H1 (cell line): ENCODE results near the gene UNC79. TPM values are rescaled to one million over a fixed set of nuclear protein-coding genes. Genes with fewer than 3 reads are reported as not detected.

Source experiments
- CTCF ChIA-PET: fragments of 300-600 bp; sonication (Branson Sonifier 250); formaldehyde crosslinking; loops from one replicate; lab custom pipeline; 2021; ENCODE audit not compliant: partially characterized antibody; lab: Charles Lee
- POLR2A ChIA-PET: fragments of 300-600 bp; sonication (Branson Sonifier 250); formaldehyde crosslinking; loops from one replicate; lab custom pipeline; 2021; ENCODE audit warnings: inconsistent platforms; ENCODE audit not compliant: partially characterized antibody; lab: Charles Lee
- DNase-seq, 2 experiments: peaks; one replicate each; pipeline versions ENCODE4 v3.0.0 to v3.0.0-alpha.2; 2010 to 2022; ENCODE audit warnings: low spot score in 2 of 2, low read depth in 1 of 2, mixed read lengths in 1 of 2
- FAIRE-seq: peaks from 2 replicates; lab custom pipeline; 2011; peaks lifted over from hg19 to GRCh38; lab: Jason Lieb, UNC
- H2AFZ ChIP-seq: 2 replicates; pipeline ENCODE4 v1.8.1; 2012; ENCODE audit warnings: low read length, inconsistent platforms
- H2AK5ac ChIP-seq: 2 replicates; pipeline ENCODE4 v1.6.1; 2013; ENCODE audit warnings: low read depth, low read length
- H2BK120ac ChIP-seq: replicated peaks from 2 replicates; pipeline ENCODE3; 2013; ENCODE audit warnings: low read depth, low read length, inconsistent platforms
- H2BK12ac ChIP-seq: 2 replicates; pipeline ENCODE4 v1.6.1; 2013; ENCODE audit warnings: low read depth, low read length
- H2BK15ac ChIP-seq: 2 replicates; pipeline ENCODE4 v1.6.1; 2013; ENCODE audit warnings: low read length
- H2BK20ac ChIP-seq: 2 replicates; pipeline ENCODE4 v1.6.1; 2013; ENCODE audit warnings: low read length
- H2BK5ac ChIP-seq: 2 replicates; pipeline ENCODE4 v1.6.1; 2013; ENCODE audit warnings: low read depth, low read length
- H3K14ac ChIP-seq: 2 replicates; pipeline ENCODE4 v1.6.1; 2013; ENCODE audit warnings: inconsistent platforms; ENCODE audit not compliant: insufficient read length
- H3K18ac ChIP-seq: 2 replicates; pipeline ENCODE4 v1.6.1; 2013; ENCODE audit warnings: low read length; ENCODE audit errors: extremely low read depth
- H3K23ac ChIP-seq: 2 replicates; pipeline ENCODE4 v1.6.1; 2013; ENCODE audit warnings: inconsistent platforms; ENCODE audit not compliant: insufficient read length
- H3K23me2 ChIP-seq: 2 replicates; pipeline ENCODE4 v1.6.1; 2013; ENCODE audit warnings: low read depth, low read length
- H3K27ac ChIP-seq: 2 replicates; pipeline ENCODE4 v1.6.1; 2011; ENCODE audit warnings: low read depth, low read length, inconsistent platforms
- H3K27me3 ChIP-seq, 4 experiments: replicated peaks in 1 of 4; 1 replicate in 1 of 4; 2 replicates in 3 of 4; pipeline versions ENCODE4 v1.6.1 to v1.8.1; 2011 to 2013; ENCODE audit warnings: low read length in 3 of 4, mild to moderate bottlenecking in 3 of 4, inconsistent platforms in 2 of 4, mixed read lengths in 2 of 4, moderate library complexity in 1 of 4; ENCODE audit not compliant: control insufficient read depth in 3 of 4, insufficient read depth in 3 of 4; ENCODE audit errors: extremely low read depth in 1 of 4
- H3K36me3 ChIP-seq, 4 experiments: 2 replicates each; pipeline versions ENCODE4 v1.6.1 to v1.8.1; 2011 to 2013; ENCODE audit warnings: mild to moderate bottlenecking in 4 of 4, low read length in 3 of 4, moderate library complexity in 2 of 4, control low read depth in 1 of 4, inconsistent platforms in 1 of 4; ENCODE audit not compliant: insufficient read depth in 4 of 4, control insufficient read depth in 2 of 4
- H3K4ac ChIP-seq: replicated peaks from 2 replicates; pipeline ENCODE3; 2013; ENCODE audit warnings: low read length, low read depth, mixed read lengths, inconsistent platforms; ENCODE audit not compliant: insufficient read length
- H3K4me1 ChIP-seq, 4 experiments: replicated peaks in 1 of 4; 1 replicate in 1 of 4; 2 replicates in 3 of 4; pipeline versions ENCODE4 v1.6.1 to v1.8.1; 2011 to 2013; ENCODE audit warnings: low read length in 3 of 4, inconsistent platforms in 2 of 4, mixed read lengths in 1 of 4; ENCODE audit not compliant: insufficient read depth in 4 of 4, control insufficient read depth in 3 of 4
- H3K4me2 ChIP-seq, 2 experiments: 2 replicates each; pipeline versions ENCODE4 v1.6.1 to v1.8.1; 2011 to 2013; ENCODE audit warnings: low read depth in 2 of 2, low read length in 2 of 2, control low read depth in 1 of 2, inconsistent platforms in 1 of 2, mild to moderate bottlenecking in 1 of 2; ENCODE audit not compliant: insufficient read depth in 1 of 2
- H3K4me3 ChIP-seq, 4 experiments: fragments of 200-600, 300-600 bp in 1 of 4; sonication (generic), shearing (Covaris generic), sonication (Bioruptor Twin) in 1 of 4; 2 replicates each; pipeline versions ENCODE4 v1.5.1 to v1.8.1; 2011 to 2016; ENCODE audit warnings: low read length in 4 of 4, low read depth in 3 of 4, control low read depth in 2 of 4, inconsistent platforms in 2 of 4, mild to moderate bottlenecking in 2 of 4, mixed read lengths in 1 of 4, moderate library complexity in 1 of 4; ENCODE audit not compliant: insufficient read depth in 2 of 4; ENCODE audit errors: extremely low read depth in 1 of 4
- H3K56ac ChIP-seq: replicated peaks from 2 replicates; pipeline ENCODE3; 2013; ENCODE audit warnings: low read depth, mild to moderate bottlenecking, mixed read lengths, low read length, inconsistent platforms; ENCODE audit not compliant: insufficient read length
- H3K79me1 ChIP-seq: 2 replicates; pipeline ENCODE4 v1.6.1; 2013; ENCODE audit warnings: low read depth, low read length, control low read depth
- H3K79me2 ChIP-seq, 2 experiments: 2 replicates each; pipeline versions ENCODE4 v1.6.1 to v1.8.1; 2012 to 2013; ENCODE audit warnings: low read length in 2 of 2, mild to moderate bottlenecking in 2 of 2, inconsistent platforms in 1 of 2; ENCODE audit not compliant: insufficient read depth in 2 of 2, control insufficient read depth in 1 of 2
- H3K9ac ChIP-seq, 4 experiments: replicated peaks in 1 of 4; 1 replicate in 1 of 4; 2 replicates in 3 of 4; pipeline versions ENCODE4 v1.6.1 to v1.8.1; 2011 to 2013; ENCODE audit warnings: low read depth in 3 of 4, low read length in 3 of 4, control low read depth in 2 of 4, mild to moderate bottlenecking in 2 of 4, moderate library complexity in 2 of 4, inconsistent platforms in 1 of 4; ENCODE audit errors: extremely low read depth in 1 of 4
- H3K9me3 ChIP-seq, 2 experiments: 2 replicates each; pipeline versions ENCODE4 v1.6.1 to v1.8.1; 2012 to 2013; ENCODE audit warnings: mild to moderate bottlenecking in 2 of 2, moderate library complexity in 2 of 2, control low read depth in 1 of 2, inconsistent platforms in 1 of 2, low read depth in 1 of 2, low read length in 1 of 2, mixed read lengths in 1 of 2; ENCODE audit not compliant: insufficient read depth in 2 of 2
- H4K20me1 ChIP-seq, 2 experiments: replicated peaks in 1 of 2; 2 replicates each; pipeline versions ENCODE3 to v1.8.1; 2011 to 2013; ENCODE audit warnings: inconsistent platforms in 2 of 2, low read length in 2 of 2, mild to moderate bottlenecking in 1 of 2; ENCODE audit not compliant: insufficient read depth in 2 of 2, control insufficient read depth in 1 of 2
- H4K5ac ChIP-seq: 2 replicates; pipeline ENCODE4 v1.6.1; 2013; ENCODE audit warnings: low read length, low read depth, mixed read lengths, inconsistent platforms; ENCODE audit not compliant: insufficient read length
- H4K8ac ChIP-seq: 2 replicates; pipeline ENCODE4 v1.8.0; 2013; ENCODE audit warnings: mild to moderate bottlenecking, moderate library complexity, low read length, inconsistent platforms; ENCODE audit not compliant: insufficient read depth; ENCODE audit errors: extremely low read depth
- H4K91ac ChIP-seq: replicated peaks from 2 replicates; pipeline ENCODE3; 2013; ENCODE audit warnings: low read length, mixed read lengths, inconsistent platforms; ENCODE audit not compliant: insufficient read length
- ASH2L ChIP-seq: fragments of 200-600, 300-600 bp; sonication (generic); IDR thresholded peaks from one replicate; pipeline ENCODE4 v1.7.1; 2017; ENCODE audit warnings: low read length
- ATF2 ChIP-seq: IDR thresholded peaks from 2 replicates; pipeline ENCODE4 v1.6.1; 2012; ENCODE audit warnings: low read length, inconsistent platforms
- BRCA1 ChIP-seq: IDR thresholded peaks from 2 replicates; pipeline ENCODE4 v1.6.1; 2012; ENCODE audit warnings: low read depth, low read length, improper control_type of control experiment
- CTCF ChIP-seq, 3 experiments: IDR thresholded peaks; 1 replicate in 2 of 3; 2 replicates in 1 of 3; pipeline versions ENCODE4 v1.5.1 to v1.6.1; 2011; ENCODE audit warnings: low read length in 3 of 3, mild to moderate bottlenecking in 3 of 3, inconsistent platforms in 2 of 3, low read depth in 1 of 3, moderate library complexity in 1 of 3; ENCODE audit not compliant: insufficient read depth in 1 of 3; ENCODE audit errors: control extremely low read depth in 1 of 3
- EP300 ChIP-seq, 2 experiments: IDR thresholded peaks; 1 replicate in 1 of 2; 2 replicates in 1 of 2; pipeline ENCODE4 v1.6.1; 2011 to 2012; ENCODE audit warnings: low read depth in 2 of 2, low read length in 2 of 2, mild to moderate bottlenecking in 2 of 2, borderline replicate concordance in 1 of 2, inconsistent platforms in 1 of 2, moderate library complexity in 1 of 2
- KDM1A ChIP-seq: fragments of 200-600, 300-600 bp; sonication (generic); IDR thresholded peaks from 2 replicates; pipeline ENCODE4 v1.7.1; 2016; ENCODE audit warnings: mild to moderate bottlenecking, low read length, borderline replicate concordance
- SUZ12 ChIP-seq: fragments of 200-600 bp; sonication (generic); IDR thresholded peaks from 2 replicates; pipeline ENCODE4 v1.6.1; 2012; ENCODE audit warnings: mild to moderate bottlenecking, inconsistent platforms, low read length, moderate library complexity, mixed read lengths
- WGBS, 2 experiments: shearing (Covaris generic) in 1 of 2; methylation state at CpG; one replicate each; pipeline versions ENCODE4 v1.1.6 to v1.1.7; 2013 to 2015; ENCODE audit warnings: low lambda C conversion rate in 2 of 2, mixed read lengths in 2 of 2, inconsistent platforms in 1 of 2, low coverage in 1 of 2, missing lambda C conversion rate in 1 of 2; ENCODE audit not compliant: insufficient replicate concordance in 2 of 2, insufficient coverage in 1 of 2, insufficient read length in 1 of 2; ENCODE audit errors: extremely low coverage in 1 of 2, missing lambda C conversion rate in 1 of 2; 5-methylcytosine and 5-hydroxymethylcytosine counted together
- polyA plus RNA-seq, 7 experiments: library from polyadenylated mRNA; depleted of rRNA in 3 of 7; stranded (reverse) in 5 of 7; unstranded in 2 of 7; fragments of >200 nt in 5 of 7; fragments of 200-250 nt in 2 of 7; gene quantifications; 1 replicate in 5 of 7; 2 replicates in 1 of 7; 4 replicates in 1 of 7; pipeline versions ENCODE4 v1.2.1 to v1.2.3, GENCODE V29; 2011 to 2013; ENCODE audit warnings: missing spikeins in 2 of 7, mixed read lengths in 2 of 7
- total RNA-seq: library from RNA; stranded (reverse); fragmentation: NEBNext Ultra II Directional; extraction: Animal tissue kit (Norgen Biotek cat#: 25700); gene quantifications from 2 replicates; pipeline ENCODE4 v1.2.1, GENCODE V29; 2021
- TF ChIP-seq, protein P1 (sequence below): IDR thresholded peaks from 2 replicates; pipeline ENCODE4 v1.6.1; 2012; ENCODE audit warnings: inconsistent platforms

The UNC79 gene
- total and polyA plus RNA-seq, 2 of the 8 experiments (the other 6 are each of a cell fraction or from before 2014, with no cell fraction given): 1.8 to 2.3 TPM

DNA sequence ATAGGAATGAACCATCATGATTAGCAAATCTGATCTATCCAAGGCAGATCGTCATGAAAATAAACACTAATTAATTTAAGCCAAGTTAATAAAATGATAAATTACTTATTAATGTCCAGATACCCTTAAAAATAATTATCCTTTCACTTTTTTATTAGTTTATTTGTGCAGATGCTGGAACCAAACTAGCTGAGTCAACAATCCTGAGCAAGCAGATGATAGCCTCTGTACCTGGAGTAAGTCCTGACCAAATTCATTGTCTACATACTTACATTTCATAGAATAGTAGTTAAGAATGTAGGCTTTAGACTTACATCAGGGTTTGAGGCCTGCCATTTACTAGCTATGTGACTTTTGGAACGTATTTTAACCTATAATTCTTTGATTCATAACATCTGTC, 251.7 kb downstream of the UNC79 start:
- H3K4ac ChIP-seq: no peak overlapping the region
- H3K4me2 ChIP-seq: no peak overlapping the region
- no peak overlapping the region for H3K18ac ChIP-seq
- no peak for FAIRE-seq
- no peaks in the 10 kb centered on the region for H3K36me3 ChIP-seq
- H2BK12ac ChIP-seq: no peak overlapping the region
- no peak overlapping the region for H2BK120ac ChIP-seq
- no peaks in the 10 kb centered on the region for H3K9me3 ChIP-seq
- no peak overlapping the region for H3K14ac ChIP-seq
- no peak overlapping the region for H2BK15ac ChIP-seq
- CTCF ChIA-PET: interaction anchor here (1.1 kb wide), 1 partner anchor 8 kb away, joined by 3 read pairs; no protein-coding TSS in a partner anchor
- H3K79me2 ChIP-seq: no peaks in the 10 kb centered on the region
- H4K91ac ChIP-seq: no peak overlapping the region
- no peaks in the 10 kb centered on the region for H3K27me3 ChIP-seq
- H2BK20ac ChIP-seq: no peak overlapping the region
- no peak overlapping the region for H3K27ac ChIP-seq
- no peak overlapping the region for H4K5ac ChIP-seq
- H4K8ac ChIP-seq: no peak overlapping the region
- H3K23ac ChIP-seq: no peak overlapping the region
- H2AK5ac ChIP-seq: no peak overlapping the region
- POLR2A ChIA-PET: no interaction called here
- no peak overlapping the region for H3K4me3 ChIP-seq
- no peak overlapping the region for H3K9ac ChIP-seq
- no peak for DNase-seq
- peaks cover 2 to 17% (median 13%) of the 10 kb centered on the region in 4 experiments; a peak in 5 of 7 replicates for H3K4me1 ChIP-seq
- H2BK5ac ChIP-seq: no peak overlapping the region
- H4K20me1 ChIP-seq: no peaks in the 10 kb centered on the region
- no peak overlapping the region for H3K56ac ChIP-seq
- H3K23me2 ChIP-seq: no peaks in the 10 kb centered on the region
- no peak overlapping the region for H2AFZ ChIP-seq
- WGBS, 2 experiments: 85% methylated on average over 2 of the region's 2 CpGs; no CpG with 5 or more reads in 1 of the 2 experiments
- no peaks in the 10 kb centered on the region for H3K79me1 ChIP-seq
- no peak for TF ChIP-seq ATF2
- TF ChIP-seq, protein P1, sequence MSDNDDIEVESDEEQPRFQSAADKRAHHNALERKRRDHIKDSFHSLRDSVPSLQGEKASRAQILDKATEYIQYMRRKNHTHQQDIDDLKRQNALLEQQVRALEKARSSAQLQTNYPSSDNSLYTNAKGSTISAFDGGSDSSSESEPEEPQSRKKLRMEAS: no peak
- TF ChIP-seq EP300 (IDR thresholded peaks at IDR 0.05; ENCODE audit: borderline replicate concordance in 1 of 2, low read depth in 2 of 2, low read length in 2 of 2): no peak
- TF ChIP-seq ASH2L: no peak
- TF ChIP-seq CTCF (IDR thresholded peaks at IDR 0.05; ENCODE audit: control extremely low read depth in 1 of 3, insufficient read depth in 1 of 3, low read depth in 1 of 3, low read length in 3 of 3): no peak
- no peak for TF ChIP-seq KDM1A
- TF ChIP-seq BRCA1: no peak
- no peak for TF ChIP-seq SUZ12
